HG02852 (cell line): Measurements from ENCODE around the gene ATP2A2.
A peak's percentile ranks its signal among the peaks of the same experiment; 100 is the strongest.

ENCODE experiments used
- ATAC-seq: cut with Tn5 transposase; IDR thresholded peaks from one replicate; pipeline ENCODE4 v1.9.1; 2021; ENCODE audit warnings: mild to moderate bottlenecking, moderate library complexity; ENCODE audit not compliant: unreplicated experiment

Gene ATP2A2

GRCh38 chr12:110289044-110289710 lies 8.1 kb downstream of the ATP2A2 start:
- no peak for ATAC-seq

GRCh38 chr12:110289711-110290078 lies 8.6 kb downstream of the ATP2A2 start:
- ATAC-seq = no peak

GRCh38 chr12:110301065-110301806 lies 20.2 kb downstream of the ATP2A2 start:
- no peak for ATAC-seq

GRCh38 chr12:110304061-110304551 lies 23.1 kb downstream of the ATP2A2 start:
- ATAC-seq = no peak

GRCh38 chr12:110307372-110307771 lies 26.3 kb downstream of the ATP2A2 start:
- ATAC-seq = no peak

GRCh38 chr12:110310763-110311162 lies 29.7 kb downstream of the ATP2A2 start:
- ATAC-seq = no peak

GRCh38 chr12:110311903-110312302 lies 30.9 kb downstream of the ATP2A2 start:
- ATAC-seq = no peak

- no peak for ATAC-seq
These were observed 31.7 kb downstream of the ATP2A2 start for GRCh38 chr12:110312581-110313360.

GRCh38 chr12:110314308-110314707 lies 33.3 kb downstream of the ATP2A2 start:
- ATAC-seq = peak; percentile 61

GRCh38 chr12:110316861-110317260 lies 35.8 kb downstream of the ATP2A2 start:
- ATAC-seq = no peak

- no peak for ATAC-seq
These were observed 36.9 kb downstream of the ATP2A2 start for GRCh38 chr12:110317911-110318310.

GRCh38 chr12:110320550-110320949 lies 39.5 kb downstream of the ATP2A2 start:
- no peak for ATAC-seq

GRCh38 chr12:110329710-110330109 lies 48.7 kb downstream of the ATP2A2 start:
- no peak for ATAC-seq

GRCh38 chr12:110330124-110330523 lies 49.1 kb downstream of the ATP2A2 start:
- ATAC-seq = no peak

GRCh38 chr12:110330544-110330943 lies 49.5 kb downstream of the ATP2A2 start:
- ATAC-seq = no peak

- ATAC-seq = no peak
These were observed 52.2 kb downstream of the ATP2A2 start for GRCh38 chr12:110333201-110333600.

- no peak for ATAC-seq
These were observed 54.5 kb downstream of the ATP2A2 start for GRCh38 chr12:110335481-110336045.

- no peak for ATAC-seq
These were observed 57.1 kb downstream of the ATP2A2 start for GRCh38 chr12:110337912-110338710.

- ATAC-seq = no peak
These were observed 57.7 kb downstream of the ATP2A2 start for GRCh38 chr12:110338754-110339153.

GRCh38 chr12:110339184-110339952 lies 58.3 kb downstream of the ATP2A2 start:
- no peak for ATAC-seq
